Endothelial cell of umbilical vein (primary cell): ENCODE results near the gene UBE2D2.

Experiments
- MAX ChIP-seq: IDR thresholded peaks from 2 replicates; pipeline ENCODE4 v1.6.1; 2011; ENCODE audit not compliant: insufficient read depth, insufficient read length
- POLR2A ChIP-seq: IDR thresholded peaks from 2 replicates; pipeline ENCODE4 v1.6.1; 2012; ENCODE audit warnings: low read depth, mild to moderate bottlenecking, control low read depth, low read length
- POLR2AphosphoS5 ChIP-seq: IDR thresholded peaks from 2 replicates; pipeline ENCODE4 v1.6.1; 2012; ENCODE audit warnings: low read depth, mild to moderate bottlenecking, control low read depth, low read length, moderate library complexity; ENCODE audit not compliant: insufficient read depth
- TF ChIP-seq, protein P1 (sequence below), 2 donors: IDR thresholded peaks; 1 replicate in 1 of 2; 2 replicates in 1 of 2; pipeline ENCODE4 v1.5.1; 2011; ENCODE audit warnings: low read length in 2 of 2, mild to moderate bottlenecking in 2 of 2, moderate library complexity in 2 of 2, control low read depth in 1 of 2, inconsistent platforms in 1 of 2, low read depth in 1 of 2; ENCODE audit not compliant: insufficient read depth in 1 of 2; ENCODE audit errors: extremely low read depth in 1 of 2

DNA sequence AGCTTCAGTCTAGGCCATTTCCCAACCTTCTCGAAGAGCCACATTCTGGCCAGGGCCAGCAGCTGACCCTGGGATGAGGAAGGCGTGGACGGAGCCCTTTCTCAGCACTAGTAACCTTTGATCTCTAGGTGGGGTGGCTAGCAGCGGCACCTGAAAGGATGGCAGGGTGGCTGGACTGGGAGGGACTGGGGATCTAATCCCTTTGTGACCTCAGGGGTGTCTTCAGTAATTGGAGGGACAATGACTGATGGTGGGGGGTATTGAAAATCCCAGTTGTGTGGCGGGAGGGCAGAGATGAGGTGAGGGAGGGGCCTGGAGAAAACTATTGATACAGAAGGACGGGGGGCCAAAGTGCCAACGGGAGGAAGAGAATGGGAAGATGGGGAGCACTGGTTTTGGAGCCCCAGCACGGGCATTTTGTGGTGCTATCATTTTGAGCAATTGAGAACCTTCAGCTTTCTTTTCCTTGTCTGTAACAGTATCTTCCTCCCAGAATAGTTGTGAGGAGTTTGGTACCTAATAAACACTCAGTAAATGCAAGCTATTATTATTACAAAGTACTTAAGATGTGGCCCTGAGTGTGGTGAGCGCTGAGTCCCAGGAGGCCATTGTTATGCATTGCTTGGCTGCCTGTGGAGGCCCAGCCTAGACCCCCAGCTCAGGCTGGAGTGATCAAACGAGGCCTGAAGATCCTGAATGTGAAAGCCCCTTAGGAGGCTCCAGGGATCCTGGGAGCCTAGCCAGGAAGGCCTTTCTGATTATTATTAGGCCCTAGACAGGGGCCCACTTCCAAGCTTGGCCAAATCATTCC, 37.3 kb upstream of the UBE2D2 start:
- TF ChIP-seq POLR2AphosphoS5 (no peak), MAX (no peak), POLR2A (no peak)
- TF ChIP-seq, protein P1, sequence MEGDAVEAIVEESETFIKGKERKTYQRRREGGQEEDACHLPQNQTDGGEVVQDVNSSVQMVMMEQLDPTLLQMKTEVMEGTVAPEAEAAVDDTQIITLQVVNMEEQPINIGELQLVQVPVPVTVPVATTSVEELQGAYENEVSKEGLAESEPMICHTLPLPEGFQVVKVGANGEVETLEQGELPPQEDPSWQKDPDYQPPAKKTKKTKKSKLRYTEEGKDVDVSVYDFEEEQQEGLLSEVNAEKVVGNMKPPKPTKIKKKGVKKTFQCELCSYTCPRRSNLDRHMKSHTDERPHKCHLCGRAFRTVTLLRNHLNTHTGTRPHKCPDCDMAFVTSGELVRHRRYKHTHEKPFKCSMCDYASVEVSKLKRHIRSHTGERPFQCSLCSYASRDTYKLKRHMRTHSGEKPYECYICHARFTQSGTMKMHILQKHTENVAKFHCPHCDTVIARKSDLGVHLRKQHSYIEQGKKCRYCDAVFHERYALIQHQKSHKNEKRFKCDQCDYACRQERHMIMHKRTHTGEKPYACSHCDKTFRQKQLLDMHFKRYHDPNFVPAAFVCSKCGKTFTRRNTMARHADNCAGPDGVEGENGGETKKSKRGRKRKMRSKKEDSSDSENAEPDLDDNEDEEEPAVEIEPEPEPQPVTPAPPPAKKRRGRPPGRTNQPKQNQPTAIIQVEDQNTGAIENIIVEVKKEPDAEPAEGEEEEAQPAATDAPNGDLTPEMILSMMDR (IDR thresholded peaks at IDR 0.05; ENCODE audit: extremely low read depth in 1 of 2, insufficient read depth in 1 of 2, low read depth in 1 of 2, low read length in 2 of 2) = no peak
